Activated CD4-positive, alpha-beta T cell treated with anti-CD3 and anti-CD28 coated beads for 24 hours (primary cell): ENCODE results near the gene TANGO2.

Source experiments
- DNase-seq, 2 donors: peaks; one replicate each; pipeline ENCODE4 v3.0.0-alpha.2; 2020; ENCODE audit warnings: low read depth in 2 of 2

TANGO2 gene

GRCh38 chr22:20107471-20107901 is 86.6 kb downstream of the TANGO2 start:
- DNase-seq: no peak

GRCh38 chr22:20107951-20108756 is 87.2 kb downstream of the TANGO2 start:
- DNase-seq: no peak

- DNase-seq: no peak
Observed at GRCh38 chr22:20108757-20109230, 87.9 kb downstream of the TANGO2 start.

GRCh38 chr22:20109411-20110358 is 88.8 kb downstream of the TANGO2 start:
- no peak for DNase-seq

GRCh38 chr22:20110359-20110985 is 89.6 kb downstream of the TANGO2 start:
- no peak for DNase-seq

- no peak for DNase-seq
Observed at GRCh38 chr22:20111045-20111688, 90.3 kb downstream of the TANGO2 start.

GRCh38 chr22:20111689-20112622 is 91.0 kb downstream of the TANGO2 start:
- DNase-seq: no peak

- no peak for DNase-seq
Observed at GRCh38 chr22:20112623-20113511, 92.0 kb downstream of the TANGO2 start.

- no peak for DNase-seq
Observed at GRCh38 chr22:20113551-20114310, 92.8 kb downstream of the TANGO2 start.

- DNase-seq: no peak
Observed at GRCh38 chr22:20114506-20115475, 93.9 kb downstream of the TANGO2 start.

GRCh38 chr22:20115691-20116375 is 94.9 kb downstream of the TANGO2 start, which contains the start of gene RANBP1:
Gene RANBP1 (plus strand): TSS chr22:20116104. CDS start chr22:20116185, 81 bp downstream.
- DNase-seq: no peak

- DNase-seq: no peak
Observed at GRCh38 chr22:20116376-20116950, 95.6 kb downstream of the TANGO2 start.
